Endothelial cell of hepatic sinusoid (primary cell): ENCODE data around the gene TNIK.

Source experiments
- in situ Hi-C: cut with HindIII; loops from 2 replicates; pipeline ENCODE4 v1.10.0; 2017; ENCODE audit warnings: low sequenced_read_pairs

TNIK gene

GRCh38 chr3:171212648-171213047, 247.6 kb downstream of the TNIK start:
- in situ Hi-C loops = no loop called here

DNA sequence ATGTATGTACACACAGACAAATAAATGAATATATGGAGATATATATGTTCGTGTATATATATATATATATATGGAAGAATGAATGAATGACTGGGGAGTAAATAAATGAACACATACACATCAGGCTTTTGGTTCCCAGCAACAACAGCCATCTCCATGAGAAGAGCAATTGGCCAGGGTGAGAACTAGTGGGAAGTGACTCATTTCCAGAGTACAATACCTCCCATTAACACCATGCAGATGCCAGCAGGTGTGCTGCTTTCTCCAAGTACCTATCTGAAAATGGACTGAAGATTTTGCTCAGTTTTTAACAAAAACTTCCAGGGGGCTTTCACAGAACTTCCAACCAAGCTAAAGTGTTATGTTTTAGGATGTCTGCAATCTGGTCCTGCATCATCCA, 253.9 kb downstream of the TNIK start:
- in situ Hi-C loops = no loop called here

DNA sequence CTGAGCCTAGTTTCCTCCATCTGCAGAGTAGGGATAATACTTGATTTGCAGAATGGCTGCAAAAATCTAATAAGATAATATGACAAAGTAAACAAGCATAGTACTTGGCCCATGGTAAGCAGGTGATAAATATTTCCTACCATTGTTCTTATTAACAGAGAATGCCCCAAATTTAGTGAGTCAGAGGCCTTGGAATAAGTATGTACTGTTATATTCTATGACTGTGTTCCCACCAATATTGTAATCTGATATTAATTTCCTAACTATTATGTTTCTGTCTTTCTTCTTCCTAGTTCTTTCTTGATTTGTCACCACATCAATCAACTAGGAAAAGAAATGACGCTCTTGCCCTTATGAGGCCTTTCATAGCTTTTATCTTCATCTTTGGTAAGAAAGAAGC, 255.3 kb downstream of the TNIK start:
- in situ Hi-C loops = no loop called here

GRCh38 chr3:171201825-171202224, 258.4 kb downstream of the TNIK start:
- in situ Hi-C loops = no loop called here

DNA sequence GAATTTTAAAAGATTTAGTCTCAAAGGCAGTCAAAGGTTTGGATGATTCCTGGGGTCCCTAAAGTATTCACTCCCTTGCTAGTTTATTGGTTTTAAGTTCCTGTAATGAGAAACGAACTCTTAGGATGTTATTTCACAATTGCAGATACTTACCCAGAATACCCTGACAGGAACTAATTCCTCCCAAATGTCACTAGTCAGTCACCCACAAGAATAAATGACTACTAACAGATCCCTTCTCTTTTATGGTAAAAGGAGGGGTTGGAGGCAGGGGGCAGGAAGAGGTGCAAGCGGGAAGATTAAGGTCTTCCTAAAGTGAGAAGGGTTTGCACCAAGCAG, 259.5 kb downstream of the TNIK start:
- in situ Hi-C loops = no loop called here

DNA sequence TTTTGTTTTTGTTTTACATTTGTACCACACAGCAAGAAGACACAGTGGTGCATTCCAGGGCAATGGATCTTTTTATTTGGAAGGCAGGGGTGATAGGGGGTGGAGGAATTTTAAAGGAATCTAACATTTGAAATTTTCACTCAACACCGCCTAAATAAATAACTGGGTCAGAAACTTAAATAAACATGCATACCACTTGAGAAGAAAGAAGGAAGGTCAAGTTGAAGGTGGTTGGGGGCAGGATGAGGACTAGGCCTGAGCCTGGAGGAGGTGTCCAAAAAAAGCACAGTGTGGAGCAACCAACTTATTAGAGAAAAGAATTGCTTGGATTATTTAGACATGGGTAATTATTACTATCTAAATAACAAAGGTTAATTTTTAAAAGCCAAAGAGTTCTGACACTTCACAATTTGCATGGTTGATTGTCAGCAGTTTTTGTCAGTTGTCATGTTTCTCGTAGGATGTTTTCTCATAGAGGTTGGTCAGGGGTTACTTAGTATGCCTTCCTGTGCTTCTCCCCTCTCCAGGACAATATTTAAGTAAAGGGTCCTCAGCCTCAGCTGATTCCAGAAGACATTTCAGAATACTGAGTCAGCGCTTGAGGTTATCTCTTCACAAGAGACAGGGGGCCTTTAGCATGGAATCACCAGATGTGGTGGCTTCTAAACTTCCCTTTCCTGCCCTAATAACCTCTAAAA, 260.0 kb downstream of the TNIK start:
- in situ Hi-C loops = no loop called here

DNA sequence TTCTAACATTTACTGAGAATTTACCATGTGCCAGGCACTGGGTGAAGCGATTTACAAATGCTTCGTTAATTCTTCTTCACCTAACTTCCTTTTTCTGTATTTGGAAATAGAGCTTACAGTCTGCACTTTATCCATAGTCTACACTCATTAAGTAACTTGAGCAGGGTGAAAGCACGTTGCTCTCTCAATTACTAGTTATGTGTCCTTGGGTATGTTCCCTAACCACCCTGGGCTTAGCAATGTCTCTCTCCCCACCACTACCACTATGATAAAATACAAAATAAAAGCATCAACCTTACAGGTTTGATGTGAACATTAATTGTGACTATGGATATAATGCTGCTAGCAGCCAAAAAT, 260.8 kb downstream of the TNIK start:
- in situ Hi-C loops = no loop called here

- in situ Hi-C loops = no loop called here
Observed at GRCh38 chr3:171198781-171199472, 261.3 kb downstream of the TNIK start.

DNA sequence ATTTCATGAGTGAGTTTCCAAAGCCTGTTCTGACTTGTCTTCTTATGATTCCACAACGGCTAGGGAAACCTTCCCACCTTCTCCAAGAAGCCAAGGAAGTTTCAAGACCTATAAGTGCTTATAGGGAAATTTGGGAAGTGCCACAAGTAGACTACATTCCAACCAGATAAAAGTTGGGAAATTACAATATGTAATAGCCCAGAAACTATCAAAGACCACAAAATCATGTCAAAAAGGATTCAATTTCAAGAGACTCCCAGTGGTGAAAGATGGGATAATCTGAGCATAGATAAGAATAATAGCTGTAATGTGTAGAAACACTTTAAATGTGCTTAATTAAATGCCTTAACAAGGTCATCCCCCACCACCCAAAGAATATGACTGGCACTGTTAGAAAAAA, 264.5 kb downstream of the TNIK start:
- in situ Hi-C loops = no loop called here

DNA sequence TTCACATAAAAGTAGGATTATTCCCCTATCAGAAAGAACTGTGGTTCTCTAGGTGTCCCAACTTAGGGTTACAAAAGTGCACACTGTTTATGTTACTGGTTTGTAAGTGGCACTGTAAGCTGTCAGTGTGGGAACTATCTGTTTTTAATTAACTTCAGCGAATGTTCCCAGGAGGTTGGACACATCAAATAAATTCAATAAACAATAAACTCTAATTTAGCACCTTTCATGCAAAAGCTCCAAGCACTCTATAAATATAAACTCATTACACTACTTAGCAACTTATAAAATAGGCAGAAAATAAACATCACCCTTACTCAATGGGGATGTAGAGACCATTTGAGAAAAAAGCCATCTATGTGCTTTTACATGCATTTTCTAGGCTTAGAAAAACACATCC, 265.2 kb downstream of the TNIK start:
- in situ Hi-C loops = no loop called here

GRCh38 chr3:171193693-171194092, 266.5 kb downstream of the TNIK start:
- in situ Hi-C loops = no loop called here

GRCh38 chr3:171192176-171192854, 267.9 kb downstream of the TNIK start:
- in situ Hi-C loops = no loop called here

GRCh38 chr3:171190668-171191067, 269.5 kb downstream of the TNIK start:
- in situ Hi-C loops = no loop called here

- in situ Hi-C loops = loop anchor here (10.0 kb wide), 1 partner anchor 365 kb away; no protein-coding TSS in a partner anchor
Observed at GRCh38 chr3:171189394-171190080, 270.7 kb downstream of the TNIK start.

GRCh38 chr3:171187706-171188290, 272.4 kb downstream of the TNIK start:
- in situ Hi-C loops = loop anchor here (10.0 kb wide), 1 partner anchor 367 kb away; no protein-coding TSS in a partner anchor

DNA sequence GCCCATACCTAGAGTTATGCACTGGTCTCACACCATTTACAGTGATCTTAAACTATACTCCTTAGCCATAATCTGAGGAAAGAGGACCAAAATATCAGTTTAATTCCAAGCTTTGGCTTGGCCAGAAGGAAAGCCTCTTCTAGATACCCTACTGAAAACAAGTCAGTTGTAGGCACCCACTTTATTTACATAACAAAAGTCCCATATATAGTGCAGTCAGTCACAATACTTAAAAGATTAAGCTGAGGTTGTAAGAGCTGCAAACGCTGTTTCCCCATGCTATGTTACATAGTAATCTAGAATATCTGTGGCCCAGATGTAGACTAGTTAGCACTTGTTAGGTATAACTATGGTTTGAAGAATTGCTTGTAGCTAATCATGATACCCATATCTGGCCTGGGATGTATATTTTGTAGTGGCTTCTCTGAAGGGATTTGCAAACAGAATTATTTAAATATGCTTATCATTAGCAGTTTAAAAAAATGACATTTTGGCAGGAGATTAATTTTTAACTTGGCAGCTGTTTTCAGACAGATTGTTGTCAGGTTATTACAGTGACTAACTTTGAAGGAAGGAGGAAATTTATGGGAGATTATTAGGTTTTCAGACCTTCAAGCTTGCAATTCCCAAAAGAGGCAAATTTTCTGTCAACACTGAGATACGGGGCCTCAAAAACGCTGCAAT, 273.2 kb downstream of the TNIK start:
- in situ Hi-C loops = loop anchor here (10.0 kb wide), 1 partner anchor 368 kb away; no protein-coding TSS in a partner anchor

DNA sequence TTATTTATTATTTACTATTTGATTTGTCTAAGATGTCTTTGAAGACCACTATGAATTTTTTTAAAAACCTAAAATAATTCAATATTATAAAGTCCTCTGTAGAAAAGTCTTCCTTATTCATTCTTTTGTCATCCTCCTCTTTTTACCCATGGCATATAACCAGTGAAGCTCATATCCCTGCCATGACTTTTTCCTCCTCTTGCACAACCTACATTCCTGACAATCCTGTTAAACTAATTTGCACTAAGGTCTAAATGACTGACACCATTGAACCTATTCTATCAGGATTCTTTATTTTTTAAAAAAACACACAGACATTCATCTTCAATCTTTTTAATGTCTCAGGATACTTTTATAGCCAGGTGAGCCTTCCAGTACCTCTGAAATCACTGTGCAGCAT, 273.8 kb downstream of the TNIK start:
- in situ Hi-C loops = loop anchor here (10.0 kb wide), 1 partner anchor 368 kb away; no protein-coding TSS in a partner anchor

- in situ Hi-C loops = loop anchor here (10.0 kb wide), 1 partner anchor 369 kb away; no protein-coding TSS in a partner anchor
Observed at GRCh38 chr3:171185959-171186358, 274.2 kb downstream of the TNIK start.

GRCh38 chr3:171184372-171184771, 275.8 kb downstream of the TNIK start:
- in situ Hi-C loops = loop anchor here (10.0 kb wide), 1 partner anchor 370 kb away; no protein-coding TSS in a partner anchor

DNA sequence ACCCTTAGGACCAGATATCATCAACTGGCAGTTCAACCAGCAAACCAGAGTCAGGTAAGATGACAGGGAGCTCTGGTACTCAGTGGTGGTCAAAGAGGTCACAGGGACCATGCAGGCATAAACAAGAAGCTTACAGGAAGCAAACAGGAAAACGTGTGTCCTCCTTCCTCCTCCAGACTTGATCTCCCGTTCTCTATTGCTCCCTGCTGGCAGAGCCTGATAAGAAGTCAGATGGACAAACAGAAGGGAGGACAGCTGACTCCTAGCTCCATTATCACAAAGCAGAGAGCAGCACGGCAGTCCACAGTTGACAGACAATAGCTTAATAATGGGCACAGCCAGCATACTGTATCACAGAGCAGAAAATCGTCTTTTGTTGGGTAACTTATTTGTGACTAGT, 277.2 kb downstream of the TNIK start:
- in situ Hi-C loops = loop anchor here (10.0 kb wide), 1 partner anchor 372 kb away; no protein-coding TSS in a partner anchor
